GM12878 (cell line): ENCODE measurements around the gene LRBA. TPM values are rescaled to one million over a fixed set of nuclear protein-coding genes. Genes with fewer than 3 reads are reported as not detected.

Experiments
- ATAC-seq: fragments of 200-7000 bp; cut with Tn5 transposase; 3 replicates; pipeline ENCODE4 v1.9.1; 2020; ENCODE audit warnings: mild to moderate bottlenecking, moderate library complexity
- BruUV-seq: library from RNA; stranded (reverse); fragments of 400-500 nt; replicated peaks from 2 replicates; lab custom pipeline; 2021; lab: Mats Ljungman, UMichigan
- CTCF ChIA-PET: fragments of 300-600 bp; sonication (Branson Sonifier 250); formaldehyde crosslinking; extraction: SDS; loops from one replicate; lab custom pipeline; 2021; ENCODE audit warnings: inconsistent platforms; lab: Yijun Ruan, JAX
- POLR2A ChIA-PET: fragments of 350-600 bp; formaldehyde crosslinking; extraction: SDS; loops from one replicate; lab custom pipeline; 2021; ENCODE audit warnings: inconsistent platforms; lab: Charles Lee
- RAD21 ChIA-PET: fragments of 300-600 bp; sonication (Branson Sonifier 250); formaldehyde crosslinking; loops from one replicate; lab custom pipeline; 2023; ENCODE audit warnings: antibody characterized with exemption; ENCODE audit not compliant: unreplicated experiment; lab: Charles Lee
- SMC1A ChIA-PET: fragments of 300-600 bp; sonication (Branson Sonifier 250); formaldehyde crosslinking; loops from one replicate; lab custom pipeline; 2023; ENCODE audit not compliant: unreplicated experiment, uncharacterized antibody; lab: Charles Lee
- DNase-seq: peaks from one replicate; pipeline ENCODE4 v3.0.0-alpha.2; 2011; ENCODE audit warnings: low read depth, low spot score
- FAIRE-seq: peaks from 3 replicates; lab custom pipeline; 2011; peaks lifted over from hg19 to GRCh38; lab: Jason Lieb, UNC
- H2AFZ ChIP-seq: 2 replicates; pipeline ENCODE4 v1.6.0; 2011; ENCODE audit warnings: low read depth, low read length, control low read depth; ENCODE audit not compliant: control insufficient read depth
- H3K27ac ChIP-seq: 2 replicates; pipeline ENCODE4 v1.5.1; 2011; ENCODE audit warnings: control low read depth; ENCODE audit not compliant: control insufficient read depth, insufficient read depth
- H3K27me3 ChIP-seq, 2 experiments: replicated peaks in 1 of 2; 2 replicates each; pipeline versions ENCODE4 v1.6.0 to v1.6.1; 2011; ENCODE audit warnings: low read length in 1 of 2; ENCODE audit not compliant: control insufficient read depth in 2 of 2, insufficient read depth in 2 of 2
- H3K36me3 ChIP-seq, 2 experiments: 2 replicates each; pipeline ENCODE4 v1.5.1; 2011; ENCODE audit warnings: low read length in 1 of 2; ENCODE audit not compliant: control insufficient read depth in 2 of 2, insufficient read depth in 2 of 2
- H3K4me1 ChIP-seq: 2 replicates; pipeline ENCODE4 v1.6.1; 2011; ENCODE audit warnings: mild to moderate bottlenecking, low read length, moderate library complexity, mixed read lengths; ENCODE audit not compliant: control insufficient read depth, insufficient read depth
- H3K4me2 ChIP-seq: 2 replicates; pipeline ENCODE4 v1.6.0; 2011; ENCODE audit warnings: control low read depth; ENCODE audit not compliant: control insufficient read depth, insufficient read depth
- H3K4me3 ChIP-seq: fragments of 200-600 bp; sonication (generic); 2 replicates; pipeline ENCODE4 v1.5.1; 2016
- H3K79me2 ChIP-seq: 2 replicates; pipeline ENCODE4 v1.6.0; 2011; ENCODE audit warnings: low read length; ENCODE audit not compliant: control insufficient read depth, insufficient read depth
- H3K9ac ChIP-seq: 2 replicates; pipeline ENCODE4 v1.8.0; 2011; ENCODE audit warnings: low read length, control low read depth, mixed read lengths; ENCODE audit not compliant: control insufficient read depth, insufficient read depth
- H3K9me3 ChIP-seq: replicated peaks from 3 replicates; pipeline ENCODE4 v1.5.1; 2011; ENCODE audit warnings: mild to moderate bottlenecking, low read length; ENCODE audit not compliant: control insufficient read depth, insufficient read depth
- H4K20me1 ChIP-seq: 2 replicates; pipeline ENCODE4 v1.6.0; 2011; ENCODE audit not compliant: control insufficient read depth, insufficient read depth
- BHLHE40 ChIP-seq, 2 experiments: fragments of 450-650 bp in 1 of 2; IDR thresholded peaks; 2 replicates each; pipeline ENCODE4 v1.6.1; 2011 to 2017; ENCODE audit warnings: low read depth in 2 of 2, borderline replicate concordance in 1 of 2, improper control_type of control experiment in 1 of 2, low read length in 1 of 2, mild to moderate bottlenecking in 1 of 2
- BMI1 ChIP-seq: fragments of 450-650 bp; IDR thresholded peaks from 2 replicates; pipeline ENCODE4 v1.6.1; 2016; ENCODE audit warnings: mild to moderate bottlenecking, moderate library complexity, borderline replicate concordance
- ELK1 ChIP-seq: IDR thresholded peaks from 2 replicates; pipeline ENCODE4 v1.6.1; 2012; ENCODE audit warnings: low read depth, low read length, improper control_type of control experiment
- HDAC2 ChIP-seq: fragments of 200-600 bp; sonication (generic); IDR thresholded peaks from 2 replicates; pipeline ENCODE4 v1.6.1; 2017
- HDAC6 ChIP-seq: fragments of 200-600 bp; sonication (generic); IDR thresholded peaks from one replicate; pipeline ENCODE4 v1.8.0; 2017; ENCODE audit warnings: antibody characterized with exemption; ENCODE audit not compliant: unreplicated experiment
- HDGF ChIP-seq: fragments of 450-650 bp; IDR thresholded peaks from 2 replicates; pipeline ENCODE4 v1.6.1; 2016; ENCODE audit warnings: antibody characterized with exemption
- IKZF1 ChIP-seq: fragments of 450-650 bp; conservative IDR thresholded peaks from 2 replicates; pipeline ENCODE4 v1.6.1; 2017; ENCODE audit warnings: antibody characterized with exemption, mild to moderate bottlenecking
- IKZF2 ChIP-seq, 2 experiments: fragments of 450-650 bp; IDR thresholded peaks; 2 replicates each; pipeline ENCODE4 v1.6.1; 2017; ENCODE audit warnings: mild to moderate bottlenecking in 2 of 2, moderate library complexity in 2 of 2
- MTA3 ChIP-seq: IDR thresholded peaks from 2 replicates; pipeline ENCODE4 v1.6.1; 2012; ENCODE audit warnings: low read length, inconsistent platforms, borderline replicate concordance
- NFYB ChIP-seq: IDR thresholded peaks from 2 replicates; pipeline ENCODE4 v1.6.1; 2011; ENCODE audit warnings: low read depth, mild to moderate bottlenecking, low read length, improper control_type of control experiment, moderate library complexity; ENCODE audit not compliant: insufficient read depth
- PAX5 ChIP-seq: IDR thresholded peaks from 2 replicates; pipeline ENCODE4 v1.6.1; 2011; ENCODE audit warnings: low read depth, low read length, borderline replicate concordance
- RCOR1 ChIP-seq: conservative IDR thresholded peaks from 2 replicates; pipeline ENCODE4 v1.6.1; 2012; ENCODE audit warnings: low read depth, low read length, improper control_type of control experiment
- SIX5 ChIP-seq: IDR thresholded peaks from 2 replicates; pipeline ENCODE4 v1.6.1; 2011; ENCODE audit warnings: mild to moderate bottlenecking, low read depth, low read length, moderate library complexity; ENCODE audit not compliant: severe bottlenecking
- SMAD5 ChIP-seq: IDR thresholded peaks from 2 replicates; pipeline ENCODE4 v1.6.1; 2016; ENCODE audit warnings: antibody characterized with exemption, low read depth
- SMARCA5 ChIP-seq: fragments of 450-650 bp; IDR thresholded peaks from 2 replicates; pipeline ENCODE4 v1.6.1; 2017; ENCODE audit warnings: mild to moderate bottlenecking
- SP1 ChIP-seq: IDR thresholded peaks from one replicate; pipeline ENCODE4 v1.6.1; 2011; ENCODE audit warnings: low read depth, low read length
- SUPT20H ChIP-seq: IDR thresholded peaks from 2 replicates; pipeline ENCODE4 v1.6.1; 2011; ENCODE audit warnings: low read depth, mild to moderate bottlenecking, low read length, moderate library complexity, borderline replicate concordance; ENCODE audit not compliant: control insufficient read depth
- TARDBP ChIP-seq: IDR thresholded peaks from 2 replicates; pipeline ENCODE4 v1.6.1; 2016; ENCODE audit warnings: borderline replicate concordance
- ZNF207 ChIP-seq: fragments of 450-650 bp; IDR thresholded peaks from 2 replicates; pipeline ENCODE4 v1.6.1; 2014; ENCODE audit warnings: antibody characterized with exemption, mild to moderate bottlenecking, borderline replicate concordance
- WGBS: methylation state at CpG from one replicate; pipeline ENCODE4 v1.1.6; 2016; ENCODE audit warnings: low lambda C conversion rate; ENCODE audit not compliant: insufficient replicate concordance, insufficient coverage; ENCODE audit errors: missing lambda C conversion rate; 5-methylcytosine and 5-hydroxymethylcytosine counted together
- in situ Hi-C: fragments of 300-500 bp; cut with MboI; formaldehyde crosslinking; loops from 9 replicates; pipeline ENCODE4 v1.14.3; 2018; ENCODE audit warnings: mixed read lengths
- intact Hi-C: fragments of 100-400 bp; cut with micrococcal nuclease; formaldehyde crosslinking; loops from one replicate; pipeline ENCODE4 v1.14.2; 2022; ENCODE audit not compliant: unreplicated experiment
- polyA plus RNA-seq, 11 experiments: library from polyadenylated mRNA; depleted of rRNA in 4 of 11; unstranded in 6 of 11; stranded (reverse) in 5 of 11; fragments of >200 nt; fragmentation: Nextera tagmentation in 4 of 11; fragmentation: Illumina TruSeq in 1 of 11; extraction: Ambion mirVana in 4 of 11; extraction: Trizol in 1 of 11; gene quantifications; 1 replicate in 1 of 11; 2 replicates in 10 of 11; pipeline versions ENCODE4 v1.2.1 to v1.2.3, GENCODE V29; 2011 to 2016; ENCODE audit warnings: inconsistent platforms in 2 of 11, missing spikeins in 2 of 11, low read depth in 1 of 11
- total RNA-seq, 4 experiments: library from RNA; depleted of rRNA in 3 of 4; stranded (reverse); fragments of >200 nt in 3 of 4; fragmentation: Illumina TruSeq in 1 of 4; extraction: Trizol in 1 of 4; gene quantifications; 2 replicates each; pipeline versions ENCODE4 v1.2.1 to v1.2.3, GENCODE V29; 2013 to 2021
- TF ChIP-seq, protein P1 (sequence below): fragments of 450-650 bp; IDR thresholded peaks from 2 replicates; pipeline ENCODE4 v1.6.1; 2014; ENCODE audit warnings: mild to moderate bottlenecking

Gene LRBA
- total and polyA plus RNA-seq, 10 of the 15 experiments (the other 5 are each of a cell fraction or from before 2014, with no cell fraction given), result 20.3 to 93.4 (median 55.0) TPM

- no peak overlapping the region for H2AFZ ChIP-seq
- 94% methylated on average over 3 of the region's 3 CpGs for WGBS
- no TSS peak for BruUV-seq
- H3K4me1 ChIP-seq, result peaks cover 8% of the 10 kb centered on the region
- H3K36me3 ChIP-seq, result no peaks in the 10 kb centered on the region; a peak in 2 of 4 replicates
- peaks cover 27% of the 10 kb centered on the region for H3K79me2 ChIP-seq
- no peaks in the 10 kb centered on the region for H4K20me1 ChIP-seq
- ChIA-PET CTCF (no interaction called here), RAD21 (interaction anchor here (1.3 kb wide), 1 partner anchor 72 kb away, joined by 3 read pairs; no protein-coding TSS in a partner anchor), SMC1A (interaction anchor here (0.7 to 1.5 kb wide), 5 partner anchors 9 to 44 kb away, joined by 3 to 6 read pairs (median 3); no protein-coding TSS in a partner anchor), POLR2A (interaction anchor here (0.8 to 1.0 kb wide), 3 partner anchors 25 to 110 kb away, joined by 3 to 4 read pairs (median 3); no protein-coding TSS in a partner anchor)
- DNase-seq (no peak), FAIRE-seq (no peak), ATAC-seq (peak; percentile 19)
- no peak overlapping the region for H3K4me3 ChIP-seq
- no peak overlapping the region for H3K9ac ChIP-seq
- no peaks in the 10 kb centered on the region for H3K9me3 ChIP-seq
- no peak overlapping the region for H3K27ac ChIP-seq
- no peak for TF ChIP-seq HDGF
- TF ChIP-seq ZNF207, result no peak
- no peak for TF ChIP-seq IKZF2 (IDR thresholded peaks at IDR 0.05)
- no peak for TF ChIP-seq SMARCA5
- no peak for TF ChIP-seq SMAD5
- TF ChIP-seq BHLHE40 (IDR thresholded peaks at IDR 0.05; ENCODE audit: borderline replicate concordance in 1 of 2, low read depth in 2 of 2, low read length in 1 of 2), result no peak
- no peak for TF ChIP-seq SUPT20H
- TF ChIP-seq RCOR1, result no peak
- TF ChIP-seq ELK1, result no peak
- TF ChIP-seq PAX5, result no peak
- TF ChIP-seq SIX5, result no peak
- TF ChIP-seq SP1, result no peak
- no peak for TF ChIP-seq NFYB
- no peak for TF ChIP-seq IKZF1
- TF ChIP-seq TARDBP, result no peak
- TF ChIP-seq, protein P1, sequence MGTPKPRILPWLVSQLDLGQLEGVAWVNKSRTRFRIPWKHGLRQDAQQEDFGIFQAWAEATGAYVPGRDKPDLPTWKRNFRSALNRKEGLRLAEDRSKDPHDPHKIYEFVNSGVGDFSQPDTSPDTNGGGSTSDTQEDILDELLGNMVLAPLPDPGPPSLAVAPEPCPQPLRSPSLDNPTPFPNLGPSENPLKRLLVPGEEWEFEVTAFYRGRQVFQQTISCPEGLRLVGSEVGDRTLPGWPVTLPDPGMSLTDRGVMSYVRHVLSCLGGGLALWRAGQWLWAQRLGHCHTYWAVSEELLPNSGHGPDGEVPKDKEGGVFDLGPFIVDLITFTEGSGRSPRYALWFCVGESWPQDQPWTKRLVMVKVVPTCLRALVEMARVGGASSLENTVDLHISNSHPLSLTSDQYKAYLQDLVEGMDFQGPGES, result no peak
- no peak for TF ChIP-seq HDAC6
- no peak for TF ChIP-seq HDAC2
- no peak for TF ChIP-seq MTA3
- no peak for TF ChIP-seq BMI1
- no peaks in the 10 kb centered on the region for H3K27me3 ChIP-seq
- intact Hi-C loops (no loop called here), in situ Hi-C loops (no loop called here)
- no peak overlapping the region for H3K4me2 ChIP-seq
Observed at GRCh38 chr4:150987204-150987603, 27.9 kb downstream of the LRBA start.
